ENCODE measurements around the gene BACE2.

The BACE2 gene

DNA sequence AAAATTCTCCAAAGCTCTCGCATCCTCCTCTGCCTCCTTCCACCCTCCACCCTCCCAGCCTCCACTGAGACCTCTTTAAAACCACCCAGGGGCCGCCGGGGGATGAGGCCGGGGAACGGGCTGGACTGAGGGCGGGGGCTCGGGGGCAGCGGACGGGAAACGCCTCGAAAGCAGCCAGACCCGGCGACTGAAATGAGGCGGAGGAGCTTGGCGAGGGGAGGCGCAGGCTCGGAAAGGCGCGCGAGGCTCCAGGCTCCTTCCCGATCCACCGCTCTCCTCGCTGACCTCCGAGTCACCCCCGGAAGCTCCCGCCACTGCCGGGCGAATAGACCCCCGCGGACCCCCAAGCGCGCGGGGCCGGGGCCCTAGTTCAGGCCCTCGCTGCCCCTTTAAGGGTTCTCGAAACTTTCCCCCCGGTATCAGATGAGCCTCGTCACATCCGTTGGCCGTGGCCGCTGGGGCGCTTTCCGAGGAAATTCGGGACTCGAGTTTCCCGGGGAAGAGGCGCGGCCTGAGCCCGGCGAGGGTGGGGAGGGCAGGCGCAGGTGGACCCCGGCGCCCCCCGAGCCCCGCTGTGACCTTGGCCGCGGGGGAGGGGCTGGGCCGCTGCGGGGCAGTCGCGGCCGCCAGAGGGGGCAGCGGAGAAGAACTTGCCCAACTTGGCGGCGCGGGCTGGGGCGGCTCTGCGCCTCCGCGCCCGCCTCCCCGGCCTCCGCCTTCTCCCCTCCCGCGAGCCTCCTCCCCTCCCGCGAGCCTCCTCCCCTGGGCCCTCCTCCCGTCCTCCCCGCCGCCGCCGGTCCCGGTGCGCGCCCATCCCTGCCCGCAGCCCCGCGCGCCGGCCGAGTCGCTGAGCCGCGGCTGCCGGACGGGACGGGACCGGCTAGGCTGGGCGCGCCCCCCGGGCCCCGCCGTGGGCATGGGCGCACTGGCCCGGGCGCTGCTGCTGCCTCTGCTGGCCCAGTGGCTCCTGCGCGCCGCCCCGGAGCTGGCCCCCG is at the start of gene BACE2:
Gene BACE2 (plus strand): TSS at position 813 of the 995 bp plus-strand sequence. CDS start 104 bp downstream, at position 917.
- peak; percentile 90 for DNase-seq

DNA sequence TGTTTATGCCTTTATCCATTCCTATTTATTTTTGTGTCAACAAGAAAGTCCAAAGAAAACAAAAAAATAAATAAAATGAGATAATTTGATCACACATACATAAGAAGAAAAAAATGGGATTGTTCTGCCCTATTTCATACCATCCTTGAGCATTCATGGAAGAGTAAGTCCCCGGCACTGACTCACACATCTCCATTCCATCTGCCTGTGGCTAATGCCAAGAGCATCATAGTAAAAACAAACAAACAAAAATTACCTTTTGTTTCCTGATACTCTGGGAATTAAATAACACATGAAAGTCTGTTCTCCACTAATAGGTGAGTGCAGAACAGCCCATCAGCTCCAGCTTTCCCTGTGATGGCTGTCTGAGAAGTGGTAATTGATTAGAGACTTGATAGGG is 48.1 kb upstream of the BACE2 start:
- DNase-seq: no peak

DNA sequence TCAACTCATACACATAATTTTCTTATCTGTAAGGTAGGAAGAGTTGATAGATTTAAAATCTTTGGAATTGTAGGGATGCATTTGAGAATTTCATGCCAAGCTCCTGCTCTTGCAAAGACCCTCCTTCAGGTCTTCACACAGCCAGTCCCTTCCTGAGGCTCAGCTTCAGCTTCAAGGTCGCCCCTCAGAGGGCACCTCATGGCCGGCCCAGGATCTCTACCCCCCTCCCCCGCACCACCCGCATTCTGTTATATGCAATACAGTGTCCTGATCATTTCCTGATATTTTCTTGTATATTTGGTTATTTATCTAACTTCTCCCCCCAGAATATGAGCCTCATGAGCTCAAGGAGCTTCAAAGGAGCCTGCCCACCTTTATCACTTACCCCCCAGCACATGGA is 47.0 kb upstream of the BACE2 start:
- DNase-seq: no peak

DNA sequence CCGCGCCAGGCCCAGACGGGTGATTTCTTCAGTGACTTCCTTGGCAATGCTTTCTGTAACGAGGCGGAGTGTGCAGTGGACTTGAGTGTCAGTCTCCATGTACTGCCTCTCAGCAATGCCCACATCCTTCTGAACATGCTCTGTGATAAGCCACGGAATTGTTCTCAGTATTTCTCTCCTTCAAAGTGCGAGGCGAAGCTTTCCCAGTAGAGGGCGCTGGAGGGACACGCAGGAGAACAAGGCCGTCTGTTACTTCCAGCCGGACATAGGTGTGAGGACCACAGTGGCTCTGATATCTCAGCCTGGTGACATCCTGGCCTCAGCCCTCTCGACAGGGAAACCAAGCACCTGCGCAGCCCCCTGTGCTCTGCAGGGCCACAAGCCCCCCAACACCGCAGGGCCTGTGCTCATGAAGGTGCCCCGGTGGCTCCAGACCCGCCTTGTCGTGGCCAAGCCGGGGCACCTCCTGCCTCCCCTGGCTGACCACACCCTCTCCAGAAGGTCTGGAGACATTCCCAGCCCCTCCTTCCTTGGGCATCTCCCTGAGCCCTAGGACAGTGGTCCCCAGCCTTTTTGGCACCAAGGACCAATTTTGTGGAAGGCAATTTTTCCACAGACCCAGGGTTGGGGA is 46.1 kb upstream of the BACE2 start:
- peak; percentile 91 for DNase-seq

DNA sequence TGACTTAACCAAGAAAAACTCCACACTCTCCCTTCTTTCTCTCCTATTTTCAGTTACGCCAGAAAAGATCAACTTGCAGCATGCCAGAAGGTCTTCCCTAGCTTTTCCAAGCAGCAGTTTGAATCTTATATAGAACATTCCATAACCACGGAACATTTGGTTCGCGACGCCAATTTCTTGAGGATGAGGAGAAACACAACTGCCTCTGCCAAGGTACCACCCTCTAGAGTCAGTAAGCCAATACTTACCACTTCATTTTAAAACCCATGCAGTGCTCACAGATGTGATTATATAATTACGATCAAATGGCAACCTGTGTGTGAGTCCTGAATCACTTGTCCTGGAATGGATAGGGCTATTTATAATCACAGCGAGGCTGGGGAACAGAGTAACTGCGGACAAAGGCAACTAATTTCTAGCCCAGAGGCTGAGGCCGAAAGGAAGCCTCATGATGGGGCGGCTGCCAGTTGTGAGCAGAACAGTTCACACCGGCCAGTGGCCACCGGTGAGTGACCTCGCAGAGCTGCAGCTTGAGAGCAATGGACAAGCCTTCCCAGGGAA is 43.2 kb upstream of the BACE2 start:
- DNase-seq: no peak

DNA sequence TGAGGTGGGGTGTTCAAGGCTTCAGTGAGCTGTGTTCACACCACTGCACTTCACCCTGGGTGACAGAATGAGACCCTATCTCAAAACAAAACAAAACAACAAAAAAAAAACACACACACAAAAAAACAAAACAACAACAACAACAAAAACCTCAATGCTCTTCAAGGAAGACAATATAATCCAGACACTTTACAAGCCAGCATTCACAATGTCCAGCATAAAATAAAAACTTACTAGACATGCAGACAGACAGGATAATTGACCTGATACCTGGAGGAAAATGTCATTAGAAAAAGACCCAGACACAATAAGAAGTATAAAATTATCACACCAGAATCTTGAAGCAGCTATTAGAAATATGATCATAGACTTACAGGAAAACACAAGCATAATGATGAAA is 39.0 kb upstream of the BACE2 start:
- no peak for DNase-seq

DNA sequence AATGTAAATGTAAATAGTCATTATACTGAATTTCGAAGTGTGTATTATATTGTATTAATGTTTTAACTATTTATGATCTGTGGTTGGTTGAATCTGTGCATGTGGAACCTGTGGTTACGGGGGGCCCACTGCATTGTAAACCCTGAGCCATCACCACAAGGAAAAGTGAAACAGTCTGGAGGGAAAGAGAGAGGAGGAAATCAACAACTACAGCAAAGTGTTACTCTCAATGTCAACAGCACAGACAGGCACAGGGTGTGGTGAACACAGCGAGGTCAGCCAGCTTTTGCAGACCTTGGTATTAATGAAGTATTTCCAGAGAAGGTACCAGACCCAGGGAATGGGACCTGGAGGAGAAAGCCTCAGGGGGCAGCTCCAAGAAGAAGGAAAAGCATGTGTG is 37.1 kb upstream of the BACE2 start:
- no peak for DNase-seq

DNA sequence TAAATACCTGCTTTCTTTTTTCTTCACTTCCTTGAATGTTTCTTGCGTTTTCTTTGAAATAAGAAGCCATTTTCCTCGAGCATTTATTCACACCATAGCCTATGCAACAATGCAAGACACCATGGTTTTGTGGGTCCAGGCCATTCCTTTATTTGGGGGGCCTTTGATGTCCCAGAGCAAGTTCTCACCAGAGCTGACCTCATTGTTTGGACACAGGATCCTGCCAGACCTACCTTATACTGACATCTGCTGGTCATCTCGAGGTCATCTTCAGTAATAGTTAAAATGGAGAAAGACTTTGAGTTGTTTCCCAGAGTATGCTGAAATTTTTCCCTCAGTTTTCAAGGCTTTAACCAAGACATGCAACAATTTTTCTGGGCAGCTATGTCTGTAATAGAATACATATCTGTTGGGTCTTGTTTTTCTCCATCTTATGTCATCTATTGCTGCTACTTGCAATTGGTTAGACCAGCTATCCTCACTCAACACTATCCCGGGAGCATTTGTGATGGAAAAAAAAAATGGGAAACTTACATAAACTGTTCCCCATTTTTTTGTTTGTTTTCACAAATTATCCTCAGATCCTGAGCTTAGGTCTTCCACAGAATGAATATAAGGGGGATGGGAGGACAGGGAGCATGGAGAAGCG is 34.0 kb upstream of the BACE2 start:
- peak; percentile 49 for DNase-seq

DNA sequence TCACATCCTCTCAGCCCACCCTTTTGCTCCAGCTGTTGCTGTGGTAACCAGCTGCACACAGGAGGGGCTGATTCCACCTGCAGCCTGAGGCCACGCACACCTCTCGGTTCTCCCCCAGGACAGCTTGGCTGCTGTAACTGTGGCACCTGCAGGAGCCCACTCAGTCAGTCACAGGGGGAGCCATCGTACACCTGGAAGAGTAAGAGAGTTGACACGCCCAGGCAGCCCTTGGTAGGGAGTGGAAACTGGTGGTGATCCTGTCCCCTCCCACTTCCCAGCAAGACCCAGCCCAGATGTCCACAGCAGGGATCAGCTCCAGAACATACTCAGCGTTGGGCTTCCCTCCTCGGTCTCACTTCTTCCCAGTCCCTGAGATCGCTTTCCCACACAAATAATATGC is 32.2 kb upstream of the BACE2 start:
- peak; percentile 25 for DNase-seq

DNA sequence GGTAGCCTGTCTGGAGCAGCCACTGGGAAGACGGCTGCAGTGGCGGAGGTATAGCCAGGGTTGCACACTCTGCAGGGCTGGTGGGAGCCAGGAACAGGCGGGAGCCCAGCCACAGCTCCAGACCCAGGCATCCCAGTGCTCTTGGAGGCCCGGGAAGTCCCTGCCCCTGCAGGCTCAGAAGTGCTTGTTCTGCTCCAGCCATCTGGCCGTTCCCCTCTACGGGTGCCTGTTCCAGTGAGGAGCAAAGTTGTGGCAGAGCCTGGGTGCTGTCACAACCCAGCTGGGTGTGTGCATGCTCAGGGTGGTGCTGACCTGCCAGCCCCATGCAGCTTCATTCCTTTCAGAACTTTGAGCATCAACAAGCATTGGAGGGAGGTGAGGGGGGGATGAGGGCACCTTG is 31.7 kb upstream of the BACE2 start:
- no peak for DNase-seq

DNA sequence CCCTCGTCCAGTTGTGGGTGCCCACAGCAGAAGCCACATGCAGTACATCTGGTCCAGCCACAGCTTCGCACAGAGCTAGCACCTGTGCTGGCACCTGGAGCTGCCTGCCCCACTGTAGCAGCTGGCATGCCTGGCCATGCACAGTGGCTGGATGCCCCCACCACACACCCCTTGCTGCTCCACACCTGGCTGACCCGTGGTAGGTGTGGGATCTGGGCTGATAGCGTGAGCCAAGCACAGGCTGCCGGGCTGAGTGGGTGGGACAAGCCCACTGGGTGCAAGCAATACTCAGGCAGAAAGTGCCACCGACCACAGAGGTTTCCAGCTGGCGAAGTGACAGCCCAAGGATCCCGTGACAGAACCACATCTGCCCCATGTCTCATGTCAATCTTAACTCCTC is 30.6 kb upstream of the BACE2 start:
- peak; percentile 82 for DNase-seq

DNA sequence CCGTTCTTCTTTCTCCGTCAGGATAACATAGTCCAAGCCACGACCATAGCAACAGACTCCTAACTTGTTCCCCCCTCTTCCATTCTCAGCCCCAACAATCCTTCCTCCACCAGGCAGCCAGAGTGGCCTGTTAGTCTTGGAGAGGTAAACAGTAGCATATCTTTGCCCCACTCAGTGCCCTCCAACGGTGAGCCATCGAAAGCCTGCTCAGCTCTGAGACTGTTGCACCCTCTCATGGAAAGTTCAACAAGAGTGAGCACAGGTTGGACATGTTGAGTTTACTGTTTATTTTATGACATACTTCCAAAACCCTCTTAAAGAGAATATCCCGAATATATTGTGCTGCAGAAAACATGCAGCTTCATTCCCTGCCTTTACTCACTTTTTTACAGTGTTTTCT is 30.1 kb upstream of the BACE2 start:
- no peak for DNase-seq

DNA sequence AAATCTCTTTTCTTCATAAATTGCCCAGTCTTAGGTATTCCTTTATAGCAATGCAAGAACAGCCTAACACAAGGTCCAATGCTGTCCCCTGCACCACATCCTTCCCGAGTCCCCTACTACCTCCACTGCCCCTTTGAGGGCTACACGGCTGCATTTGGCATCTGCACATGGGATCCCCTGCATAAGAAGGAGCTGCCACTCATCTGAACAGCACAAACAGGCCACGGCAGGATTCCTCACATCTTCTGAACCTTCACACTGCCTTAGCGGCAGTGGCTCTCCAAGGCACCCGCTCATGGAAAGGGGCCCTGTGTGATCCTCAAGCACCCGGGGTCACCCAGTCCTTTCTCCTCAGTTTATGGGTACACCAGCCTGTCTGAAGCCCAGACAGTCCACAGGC is 29.2 kb upstream of the BACE2 start:
- DNase-seq: no peak

DNA sequence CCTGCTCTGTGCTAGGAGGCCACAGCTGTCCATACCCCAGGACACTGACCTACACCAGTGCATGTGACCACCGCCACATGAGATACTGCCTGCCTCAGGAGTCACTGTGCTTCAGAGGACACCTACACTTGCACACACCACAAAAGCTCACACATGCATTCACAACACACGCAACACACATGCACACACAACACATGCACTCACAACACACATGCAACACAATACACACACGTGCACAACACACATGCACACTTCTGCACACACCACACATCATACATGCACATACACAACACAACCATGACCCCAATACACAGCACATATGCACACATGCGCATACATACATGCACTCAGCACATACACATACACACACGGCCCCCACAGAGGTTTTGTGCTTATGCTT is 28.7 kb upstream of the BACE2 start:
- DNase-seq: no peak

DNA sequence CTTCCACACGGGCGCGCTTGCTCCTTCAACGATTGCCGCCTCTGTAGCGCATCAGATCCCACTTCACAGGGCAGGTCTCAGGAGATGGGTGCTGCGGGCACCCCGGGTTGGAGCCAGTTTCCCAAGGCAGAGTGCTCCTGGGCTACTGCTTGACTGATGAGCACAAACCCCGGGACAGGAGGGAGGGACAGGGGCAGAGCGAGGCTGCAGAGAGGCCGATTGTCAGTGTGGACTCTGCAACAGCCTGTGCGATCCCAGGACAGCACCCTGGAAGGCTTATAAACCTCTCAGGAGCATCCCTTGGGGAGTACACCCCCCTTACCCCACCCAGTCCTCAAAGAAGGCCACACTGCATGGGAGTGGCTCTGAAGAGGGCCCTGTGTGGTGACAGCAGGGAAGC is 28.0 kb upstream of the BACE2 start:
- DNase-seq: no peak

DNA sequence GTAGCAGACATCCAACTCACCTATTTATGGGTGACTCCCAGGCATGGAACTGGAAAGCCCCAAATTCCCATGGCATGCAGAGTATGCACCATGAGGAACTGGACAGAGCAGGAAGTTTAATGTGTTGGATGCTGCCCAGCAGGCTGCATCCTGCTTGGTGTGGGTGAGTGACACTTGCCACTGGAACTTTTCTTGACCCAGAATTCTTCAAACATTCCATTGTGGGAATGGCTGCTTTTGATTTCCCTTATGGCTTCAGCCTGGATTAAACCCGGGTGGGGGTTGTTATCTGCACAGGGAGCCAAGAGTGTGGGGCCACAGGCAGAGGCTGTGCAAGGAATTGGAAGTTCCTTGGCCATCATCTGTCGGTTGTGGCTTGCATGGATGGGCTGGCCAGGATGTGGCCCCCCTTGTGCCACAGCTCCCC is 26.9 kb upstream of the BACE2 start:
- no peak for DNase-seq

DNA sequence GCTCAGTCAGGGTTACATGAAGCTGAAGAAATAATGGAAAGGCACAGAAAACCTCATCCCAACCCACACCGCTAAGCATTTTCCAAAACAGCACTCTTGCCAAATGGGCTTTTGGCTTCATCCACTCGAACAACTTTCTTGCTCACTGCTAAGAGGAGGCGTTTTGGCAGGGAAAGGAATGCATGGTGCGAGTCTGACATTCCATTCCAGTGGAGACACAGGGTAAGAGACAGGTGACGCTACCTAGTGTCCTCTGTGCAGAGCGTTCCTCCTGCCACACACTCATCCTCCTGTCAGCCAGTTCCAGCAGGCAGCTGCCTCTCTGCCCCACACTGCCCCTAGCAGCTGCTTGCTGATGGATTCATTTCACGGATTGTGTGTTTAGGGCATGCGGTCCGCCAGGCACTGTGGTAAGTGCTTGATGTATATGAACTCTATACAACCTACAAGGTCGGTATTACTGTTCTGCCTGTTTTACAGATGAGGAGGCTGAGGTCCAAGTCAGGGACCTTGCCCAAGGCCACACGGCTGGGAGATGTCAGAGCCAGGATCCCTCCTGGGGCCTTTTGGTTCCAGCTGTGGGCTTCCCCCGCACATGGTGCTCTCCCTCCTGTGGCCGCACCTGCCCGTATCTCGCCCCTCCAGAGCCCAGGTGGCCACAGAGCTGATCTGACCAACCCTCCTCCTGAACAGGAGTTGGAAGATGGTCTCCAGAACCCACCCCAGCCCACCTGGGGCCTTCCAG is 25.7 kb upstream of the BACE2 start:
- DNase-seq: peak; percentile 65

DNA sequence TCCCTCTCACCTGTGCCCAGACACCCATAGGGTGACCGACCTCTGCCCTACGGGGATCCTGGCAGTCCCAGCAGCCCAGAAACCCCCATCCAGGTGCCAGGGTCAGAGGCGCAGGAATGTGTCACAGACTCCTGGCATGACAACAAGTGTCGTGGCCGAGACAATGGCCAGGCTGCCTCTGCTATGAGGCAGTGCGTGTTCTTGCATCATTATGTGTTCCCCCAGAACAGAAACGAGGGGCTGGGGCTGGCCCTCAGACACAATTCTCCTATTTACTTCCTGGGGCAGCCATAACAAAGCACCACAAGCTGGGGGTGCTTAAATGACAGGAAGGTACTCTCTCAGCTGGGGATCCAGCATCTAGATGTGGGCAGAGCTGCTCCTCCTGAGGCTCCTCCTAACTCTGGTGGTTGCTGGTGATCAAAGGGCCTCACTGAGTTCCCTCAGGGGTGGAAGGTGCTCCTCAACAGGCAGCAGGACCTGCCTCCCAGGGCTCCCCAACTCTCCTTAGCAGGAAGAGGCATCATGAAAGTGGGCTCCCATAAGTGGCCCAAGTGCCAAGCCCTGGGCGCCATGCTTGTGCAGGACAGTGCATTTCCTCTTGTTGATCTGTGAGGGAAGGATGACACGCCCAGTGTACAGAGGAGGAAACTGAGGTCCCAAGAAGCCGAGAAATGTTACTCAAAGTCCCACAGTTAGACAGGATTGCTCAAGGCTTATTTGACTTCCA is 24.2 kb upstream of the BACE2 start:
- no peak for DNase-seq

DNA sequence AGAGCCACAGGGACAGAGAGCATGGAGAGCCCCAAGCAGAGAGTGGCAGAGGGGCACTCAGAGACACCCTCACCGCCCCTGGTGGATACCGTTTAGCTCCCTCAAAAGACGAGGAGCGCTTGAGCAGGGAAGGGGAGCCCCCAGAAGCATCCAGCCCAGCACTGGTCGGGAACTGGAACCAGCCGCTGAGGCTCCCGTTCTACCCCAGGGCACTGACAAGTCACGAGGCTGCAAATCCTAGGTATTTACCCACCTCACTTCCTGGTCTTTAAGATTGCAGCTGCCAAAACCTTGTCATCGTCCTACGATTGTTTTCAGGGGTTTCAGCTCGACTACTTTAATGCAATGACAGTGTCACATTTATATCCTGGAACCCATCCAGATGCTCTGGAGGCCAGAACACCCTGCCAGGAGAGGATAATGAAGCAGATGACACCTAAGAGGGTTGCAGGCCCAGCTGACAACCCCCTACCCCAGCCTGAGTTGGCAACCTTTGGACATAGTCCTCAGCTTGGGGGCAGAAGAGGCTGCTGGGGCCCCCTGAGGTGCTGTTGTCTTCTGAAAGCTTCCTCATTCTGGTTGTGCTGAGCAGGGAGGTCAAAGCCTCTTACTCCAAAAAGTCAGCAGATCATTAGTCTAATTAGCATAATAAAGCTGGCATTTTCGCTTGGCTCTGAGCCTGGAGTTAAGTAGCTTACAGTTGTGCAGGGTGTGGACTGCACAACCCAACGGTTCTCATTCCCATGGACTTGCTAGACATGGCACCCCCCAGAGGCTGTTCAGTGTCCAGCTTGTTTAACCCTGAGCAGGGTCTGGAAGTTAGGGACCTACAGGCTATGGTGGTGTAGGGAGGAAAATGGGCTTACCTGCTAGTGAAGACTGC is 20.6 kb upstream of the BACE2 start:
- DNase-seq: peak; percentile 85

DNA sequence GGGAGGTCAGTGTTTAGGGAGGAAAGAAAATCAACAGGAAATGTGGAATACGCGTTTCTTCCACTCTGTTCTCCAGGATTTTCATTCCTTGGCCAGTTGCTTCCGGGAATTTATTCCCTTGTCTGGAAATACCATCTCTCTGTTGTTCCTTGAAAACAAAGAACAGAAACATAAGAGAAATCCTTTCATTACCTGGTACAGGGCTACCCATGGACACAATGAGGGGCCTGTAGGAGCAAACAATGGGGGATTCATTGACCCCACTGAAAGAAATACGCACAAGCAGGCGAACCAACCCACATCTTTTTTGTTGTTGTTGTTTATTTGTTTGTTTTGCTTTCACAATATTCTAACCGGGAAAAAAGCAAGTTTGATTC is 20.0 kb upstream of the BACE2 start:
- no peak for DNase-seq

DNA sequence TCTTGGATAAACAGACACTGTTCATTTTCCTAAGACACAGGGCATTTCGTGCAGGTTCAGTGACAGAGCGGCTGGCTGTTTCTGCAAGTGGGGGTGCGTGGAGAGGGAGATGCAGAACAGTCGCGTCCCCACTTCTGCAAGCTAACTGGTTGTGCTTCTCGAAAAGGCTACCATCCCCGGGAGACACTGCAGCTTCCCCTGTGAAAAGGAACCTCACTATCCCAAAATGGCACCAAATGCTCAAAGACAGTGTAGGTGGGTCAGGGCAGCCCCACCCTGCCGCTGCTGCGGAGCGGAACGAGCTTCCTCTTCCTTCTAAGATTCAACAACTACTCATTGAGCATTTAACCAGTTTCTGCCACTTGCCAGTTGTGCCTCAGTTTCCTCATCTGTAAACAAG is 19.2 kb upstream of the BACE2 start:
- no peak for DNase-seq

Data from RPMI8226 (cell line).